ENCODE results near the gene SUPT3H. TPM values are rescaled to one million over a fixed set of nuclear protein-coding genes. Genes with fewer than 3 reads are reported as not detected.
A peak's percentile ranks its signal among the peaks of the same experiment; 100 is the strongest.

Gene SUPT3H
- total RNA-seq, 1 donor from 2014 or later = 4.9 TPM

DNA sequence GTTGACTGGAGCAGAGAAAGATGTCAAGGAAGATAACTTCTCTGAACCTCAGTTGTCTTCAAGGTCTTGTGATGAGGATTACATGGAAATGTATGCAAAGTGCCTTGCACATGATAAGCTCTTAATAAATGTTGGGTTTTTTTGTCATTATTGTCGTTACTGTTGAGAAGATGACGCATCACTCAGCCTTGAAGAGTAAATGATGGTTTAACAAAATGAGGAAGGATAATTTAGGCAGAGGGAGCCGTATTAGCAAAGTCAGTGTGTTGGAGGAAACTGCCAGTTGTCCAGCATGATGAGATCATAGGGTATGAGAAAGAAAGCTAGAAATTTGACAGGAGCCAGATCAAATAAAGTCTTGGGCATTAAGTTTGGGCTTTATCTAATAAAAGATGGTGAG, 8.8 kb upstream of the SUPT3H start:
- no peak for DNase-seq
- H3K4me3 ChIP-seq = no peak overlapping the region
- H3K27ac ChIP-seq = no peak overlapping the region
- H3K4me1 ChIP-seq = no peaks in the 10 kb centered on the region
- no peak for ATAC-seq
- no peaks in the 10 kb centered on the region for H3K9me3 ChIP-seq
- no peaks in the 10 kb centered on the region for H3K27me3 ChIP-seq
- intact Hi-C loops (cut with DNase I) = no loop called here
- TF ChIP-seq, protein P1, sequence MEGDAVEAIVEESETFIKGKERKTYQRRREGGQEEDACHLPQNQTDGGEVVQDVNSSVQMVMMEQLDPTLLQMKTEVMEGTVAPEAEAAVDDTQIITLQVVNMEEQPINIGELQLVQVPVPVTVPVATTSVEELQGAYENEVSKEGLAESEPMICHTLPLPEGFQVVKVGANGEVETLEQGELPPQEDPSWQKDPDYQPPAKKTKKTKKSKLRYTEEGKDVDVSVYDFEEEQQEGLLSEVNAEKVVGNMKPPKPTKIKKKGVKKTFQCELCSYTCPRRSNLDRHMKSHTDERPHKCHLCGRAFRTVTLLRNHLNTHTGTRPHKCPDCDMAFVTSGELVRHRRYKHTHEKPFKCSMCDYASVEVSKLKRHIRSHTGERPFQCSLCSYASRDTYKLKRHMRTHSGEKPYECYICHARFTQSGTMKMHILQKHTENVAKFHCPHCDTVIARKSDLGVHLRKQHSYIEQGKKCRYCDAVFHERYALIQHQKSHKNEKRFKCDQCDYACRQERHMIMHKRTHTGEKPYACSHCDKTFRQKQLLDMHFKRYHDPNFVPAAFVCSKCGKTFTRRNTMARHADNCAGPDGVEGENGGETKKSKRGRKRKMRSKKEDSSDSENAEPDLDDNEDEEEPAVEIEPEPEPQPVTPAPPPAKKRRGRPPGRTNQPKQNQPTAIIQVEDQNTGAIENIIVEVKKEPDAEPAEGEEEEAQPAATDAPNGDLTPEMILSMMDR (IDR thresholded peaks at IDR 0.05) = no peak
- no peaks in the 10 kb centered on the region for H3K36me3 ChIP-seq

DNA sequence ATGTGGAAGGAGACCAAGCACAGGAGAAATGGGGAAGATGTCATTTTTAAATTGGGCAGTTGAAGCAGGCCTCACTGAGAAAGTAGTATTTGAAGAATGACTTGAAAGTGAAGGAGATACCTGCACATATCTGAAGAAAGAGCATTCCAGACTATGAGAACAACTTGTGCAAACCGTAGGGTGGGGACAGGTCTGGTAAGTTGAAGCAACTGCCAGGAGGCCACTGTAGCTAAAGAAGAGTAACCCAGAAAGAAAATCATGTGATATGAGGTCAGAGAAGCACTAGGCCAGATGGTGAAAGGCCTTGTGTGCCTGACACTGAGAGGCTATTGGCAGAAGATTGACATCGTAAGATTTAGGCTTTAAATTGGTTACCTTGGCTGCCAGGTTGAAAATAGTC, 4.7 kb upstream of the SUPT3H start:
- DNase-seq = no peak
- intact Hi-C loops (cut with DNase I) = no loop called here
- TF ChIP-seq, protein P1 (IDR thresholded peaks at IDR 0.05) = no peak

DNA sequence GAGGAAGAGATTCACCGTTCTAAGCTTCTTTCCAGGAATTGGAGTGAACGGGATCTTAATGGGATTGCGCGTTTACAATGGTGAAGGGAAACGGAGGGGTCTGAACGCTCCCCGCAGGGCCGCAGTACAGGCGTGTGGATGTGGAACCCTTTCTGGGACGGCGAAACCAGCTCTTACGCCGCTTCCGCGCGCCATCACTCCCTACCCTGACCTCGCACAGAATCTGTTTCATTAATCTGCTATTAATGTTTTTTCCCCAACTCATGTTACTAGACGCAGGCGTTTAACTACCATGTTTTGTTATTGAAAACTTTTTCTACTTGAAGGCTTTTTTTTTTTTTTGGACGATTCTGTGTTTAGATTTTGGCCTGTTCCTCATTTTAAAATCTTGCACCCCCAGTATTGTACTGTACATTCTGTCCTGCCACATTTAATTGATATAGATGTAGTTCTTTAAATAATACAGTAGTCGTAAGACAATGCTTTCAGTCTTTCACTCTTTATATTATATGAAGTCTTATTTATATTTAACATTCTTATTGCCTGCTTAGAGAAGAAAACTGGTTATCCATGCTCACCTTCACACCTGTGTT, 696 bp upstream of the SUPT3H start:
- TF ChIP-seq, protein P1 (IDR thresholded peaks at IDR 0.05) = no peak
- DNase-seq (no peak), ATAC-seq (peak; percentile 37)
- Histone ChIP-seq H3K36me3 (no peaks in the 10 kb centered on the region), H3K4me3 (peak overlapping the region; percentile 82), H3K27ac (peak overlapping the region; percentile 96), H3K27me3 (no peaks in the 10 kb centered on the region), H3K4me1 (peaks cover 15% of the 10 kb centered on the region), H3K9me3 (no peaks in the 10 kb centered on the region)
- intact Hi-C loops (cut with DNase I) = no loop called here

More for the DNA sequence above, 4.7 kb upstream of the SUPT3H start:
- Histone ChIP-seq H3K9me3 (no peaks in the 10 kb centered on the region), H3K27ac (no peak overlapping the region), H3K36me3 (no peaks in the 10 kb centered on the region), H3K4me3 (no peak overlapping the region), H3K27me3 (no peaks in the 10 kb centered on the region), H3K4me1 (peaks cover 6% of the 10 kb centered on the region)
- ATAC-seq = no peak

DNA sequence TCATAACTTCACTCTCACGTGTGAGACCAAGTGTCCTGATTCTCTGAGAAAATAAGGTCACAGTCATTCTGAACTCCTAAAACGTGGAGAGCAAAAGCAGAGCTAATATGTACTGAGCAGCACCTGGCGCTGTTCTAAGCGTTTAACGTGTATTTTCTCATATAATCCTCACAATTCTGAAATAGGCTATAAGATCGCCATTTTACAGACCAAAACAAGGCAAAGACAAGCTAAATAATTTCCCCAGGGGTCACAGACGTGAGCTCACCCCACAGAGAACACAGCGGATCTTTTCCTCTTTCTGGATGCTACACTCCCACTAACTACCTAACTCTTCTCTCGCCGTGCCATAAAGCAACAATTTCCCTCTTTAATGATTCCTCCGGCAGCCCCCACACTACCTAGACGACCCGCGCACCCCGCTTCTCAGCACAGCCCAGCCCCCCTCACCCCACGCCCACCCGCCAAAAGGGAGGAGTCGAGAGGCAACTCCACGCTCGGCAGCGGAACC, 636 bp downstream of the SUPT3H start:
- intact Hi-C loops (cut with DNase I) = no loop called here
- ATAC-seq (no peak), DNase-seq (no peak)

DNA sequence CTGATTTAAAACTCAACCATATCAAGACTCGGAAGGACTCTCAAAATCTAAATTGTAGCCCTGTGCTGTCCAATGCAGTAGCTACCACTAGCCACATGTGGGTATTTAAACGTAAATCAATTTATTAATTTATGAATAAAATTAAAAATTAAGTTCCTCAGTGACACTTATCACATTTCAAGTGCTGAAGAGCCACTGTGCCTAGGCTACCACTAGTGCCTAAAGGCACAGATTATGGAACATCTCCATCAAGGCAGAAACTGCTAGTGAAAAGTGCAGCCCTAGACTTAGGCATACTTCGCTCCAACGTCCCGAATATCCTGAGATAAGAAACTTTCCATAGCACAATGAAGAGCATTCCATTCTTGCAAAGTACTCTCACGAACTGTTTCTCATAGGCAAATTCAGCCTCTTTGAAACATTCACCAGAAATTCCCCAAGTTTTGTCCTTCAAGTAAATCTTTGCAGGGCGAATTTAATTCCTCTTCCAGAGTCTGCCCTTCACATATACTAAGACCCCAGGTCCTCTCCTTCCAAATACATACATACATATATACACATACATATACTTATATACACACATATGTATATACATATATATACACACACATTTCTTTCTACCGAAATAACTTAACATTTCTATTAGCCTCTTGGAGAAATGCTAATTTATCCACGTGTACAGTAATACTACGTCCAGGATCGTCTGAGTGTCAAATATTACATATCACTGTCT, 1.3 kb downstream of the SUPT3H start:
- H3K27me3 ChIP-seq = no peaks in the 10 kb centered on the region
- TF ChIP-seq, protein P1 (IDR thresholded peaks at IDR 0.05) = no peak

More for the DNA sequence above, 636 bp downstream of the SUPT3H start:
- peaks cover 15% of the 10 kb centered on the region for H3K4me1 ChIP-seq
- no peaks in the 10 kb centered on the region for H3K9me3 ChIP-seq
- H3K4me3 ChIP-seq = peak overlapping the region; percentile 82
- TF ChIP-seq, protein P1 (IDR thresholded peaks at IDR 0.05) = no peak
- H3K27ac ChIP-seq = peak overlapping the region; percentile 96
- H3K27me3 ChIP-seq = no peaks in the 10 kb centered on the region
- no peaks in the 10 kb centered on the region for H3K36me3 ChIP-seq

More for the DNA sequence above, 1.3 kb downstream of the SUPT3H start:
- intact Hi-C loops (cut with DNase I) = no loop called here
- peak overlapping the region; percentile 82 for H3K4me3 ChIP-seq
- peak overlapping the region; percentile 96 for H3K27ac ChIP-seq
- H3K9me3 ChIP-seq = no peaks in the 10 kb centered on the region
- peaks cover 15% of the 10 kb centered on the region for H3K4me1 ChIP-seq
- ATAC-seq = no peak
- no peak for DNase-seq
- H3K36me3 ChIP-seq = no peaks in the 10 kb centered on the region
